Mammary epithelial cell (primary cell): Measurements from ENCODE around the gene SLC35G3.

ENCODE experiments used
- EZH2 ChIP-seq: IDR thresholded peaks from 2 replicates; pipeline ENCODE4 v1.6.1; 2012; ENCODE audit warnings: low read length, inconsistent platforms, borderline replicate concordance
- TF ChIP-seq, protein P1 (sequence below), 2 donors: IDR thresholded peaks in 1 of 2; conservative IDR thresholded peaks in 1 of 2; 2 replicates each; pipeline ENCODE4 v1.5.1; 2011 to 2012; ENCODE audit warnings: inconsistent platforms in 2 of 2, low read length in 2 of 2, mild to moderate bottlenecking in 2 of 2, control low read depth in 1 of 2, low read depth in 1 of 2; ENCODE audit not compliant: insufficient read depth in 1 of 2; ENCODE audit errors: extremely low read depth in 1 of 2

DNA sequence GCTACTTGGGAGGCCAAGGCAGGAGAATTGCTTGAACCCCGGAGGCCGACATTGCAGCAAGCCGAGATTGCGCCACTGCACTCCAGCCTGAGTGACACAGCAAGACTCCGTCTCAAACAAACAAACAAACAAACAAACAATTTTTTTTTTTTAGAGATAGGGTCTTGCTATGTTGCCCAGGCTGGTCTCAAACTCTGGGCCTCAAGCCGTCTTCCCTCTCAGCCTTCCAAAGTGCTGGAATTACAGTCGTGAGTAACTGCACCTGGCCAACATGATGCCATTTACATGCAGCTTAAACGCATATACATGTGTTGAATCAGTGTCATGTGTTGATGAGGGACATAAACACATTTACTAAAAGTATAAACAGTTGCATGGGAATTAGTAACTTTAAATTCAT lies 46.7 kb upstream of the SLC35G3 start:
- TF ChIP-seq, protein P1, sequence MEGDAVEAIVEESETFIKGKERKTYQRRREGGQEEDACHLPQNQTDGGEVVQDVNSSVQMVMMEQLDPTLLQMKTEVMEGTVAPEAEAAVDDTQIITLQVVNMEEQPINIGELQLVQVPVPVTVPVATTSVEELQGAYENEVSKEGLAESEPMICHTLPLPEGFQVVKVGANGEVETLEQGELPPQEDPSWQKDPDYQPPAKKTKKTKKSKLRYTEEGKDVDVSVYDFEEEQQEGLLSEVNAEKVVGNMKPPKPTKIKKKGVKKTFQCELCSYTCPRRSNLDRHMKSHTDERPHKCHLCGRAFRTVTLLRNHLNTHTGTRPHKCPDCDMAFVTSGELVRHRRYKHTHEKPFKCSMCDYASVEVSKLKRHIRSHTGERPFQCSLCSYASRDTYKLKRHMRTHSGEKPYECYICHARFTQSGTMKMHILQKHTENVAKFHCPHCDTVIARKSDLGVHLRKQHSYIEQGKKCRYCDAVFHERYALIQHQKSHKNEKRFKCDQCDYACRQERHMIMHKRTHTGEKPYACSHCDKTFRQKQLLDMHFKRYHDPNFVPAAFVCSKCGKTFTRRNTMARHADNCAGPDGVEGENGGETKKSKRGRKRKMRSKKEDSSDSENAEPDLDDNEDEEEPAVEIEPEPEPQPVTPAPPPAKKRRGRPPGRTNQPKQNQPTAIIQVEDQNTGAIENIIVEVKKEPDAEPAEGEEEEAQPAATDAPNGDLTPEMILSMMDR (conservative IDR thresholded peaks at IDR 0.05 in 1 of 2, IDR thresholded peaks at IDR 0.05 in 1 of 2; ENCODE audit: extremely low read depth in 1 of 2, insufficient read depth in 1 of 2, low read depth in 1 of 2, low read length in 2 of 2), result no peak
- TF ChIP-seq EZH2, result no peak
